IMR-90 (cell line): ENCODE results near the gene COL5A1. TPM values are rescaled to one million over a fixed set of nuclear protein-coding genes. Genes with fewer than 3 reads are reported as not detected.

ENCODE experiments used
- ATAC-seq: fragments of 200-7000 bp; cut with Tn5 transposase; 2 replicates; pipeline ENCODE4 v1.9.1; 2020; ENCODE audit warnings: low read depth, mild to moderate bottlenecking, moderate library complexity
- BruUV-seq: library from RNA; stranded (reverse); fragments of 400-500 nt; replicated peaks from 2 replicates; lab custom pipeline; 2021; lab: Mats Ljungman, UMichigan
- CTCF ChIA-PET: fragments of 300-600 bp; formaldehyde crosslinking; extraction: SDS; loops from one replicate; lab custom pipeline; 2021; ENCODE audit warnings: antibody characterized with exemption; lab: Yijun Ruan, JAX
- POLR2A ChIA-PET: fragments of 300-600 bp; sonication (Branson Sonifier 250); formaldehyde crosslinking; loops from one replicate; lab custom pipeline; 2022; ENCODE audit warnings: antibody characterized with exemption; ENCODE audit not compliant: unreplicated experiment; lab: Charles Lee
- DNase-seq: peaks from one replicate; pipeline ENCODE4 v3.0.0; 2013
- H2AFZ ChIP-seq: replicated peaks from 2 replicates; pipeline ENCODE3; 2013; ENCODE audit warnings: low read length, mild to moderate bottlenecking; ENCODE audit not compliant: poor library complexity
- H2AK5ac ChIP-seq: 2 replicates; pipeline ENCODE4 v1.6.1; 2013; ENCODE audit warnings: low read depth, low read length, inconsistent platforms
- H2AK9ac ChIP-seq: replicated peaks from 2 replicates; pipeline ENCODE3; 2013; ENCODE audit warnings: mild to moderate bottlenecking, low read depth, low read length, moderate library complexity; ENCODE audit not compliant: poor library complexity
- H2BK120ac ChIP-seq: 2 replicates; pipeline ENCODE4 v1.6.1; 2013; ENCODE audit warnings: low read depth, low read length, inconsistent platforms
- H2BK15ac ChIP-seq: 3 replicates; pipeline ENCODE4 v1.6.1; 2013; ENCODE audit warnings: low read depth, low read length, inconsistent platforms
- H2BK20ac ChIP-seq: 2 replicates; pipeline ENCODE4 v1.6.1; 2013; ENCODE audit warnings: low read depth, mild to moderate bottlenecking, inconsistent platforms, low read length, moderate library complexity
- H2BK5ac ChIP-seq: 2 replicates; pipeline ENCODE4 v1.6.1; 2013; ENCODE audit warnings: mild to moderate bottlenecking, low read depth, low read length, inconsistent platforms; ENCODE audit not compliant: poor library complexity, severe bottlenecking
- H3K14ac ChIP-seq: replicated peaks from 2 replicates; pipeline ENCODE4 v1.6.1; 2013; ENCODE audit warnings: low read depth, low read length, inconsistent platforms
- H3K18ac ChIP-seq: 2 replicates; pipeline ENCODE4 v1.6.1; 2013; ENCODE audit warnings: low read depth, low read length, control low read depth
- H3K23ac ChIP-seq: 2 replicates; pipeline ENCODE4 v1.6.1; 2013; ENCODE audit warnings: low read depth, low read length, inconsistent platforms
- H3K27ac ChIP-seq: 2 replicates; pipeline ENCODE4 v1.5.1; 2013; ENCODE audit warnings: mild to moderate bottlenecking, control low read depth, low read length; ENCODE audit not compliant: insufficient read depth
- H3K27me3 ChIP-seq: 2 replicates; pipeline ENCODE4 v1.6.1; 2013; ENCODE audit warnings: low read length; ENCODE audit not compliant: control insufficient read depth, insufficient read depth
- H3K36me3 ChIP-seq: 2 replicates; pipeline ENCODE4 v1.6.1; 2013; ENCODE audit warnings: low read length, mixed read lengths; ENCODE audit not compliant: control insufficient read depth, insufficient read depth
- H3K4ac ChIP-seq: 2 replicates; pipeline ENCODE4 v1.6.1; 2013; ENCODE audit warnings: low read depth, low read length, inconsistent platforms
- H3K4me1 ChIP-seq: 2 replicates; pipeline ENCODE4 v1.6.1; 2013; ENCODE audit warnings: low read length, mixed read lengths; ENCODE audit not compliant: control insufficient read depth, insufficient read depth
- H3K4me2 ChIP-seq: 2 replicates; pipeline ENCODE4 v1.6.1; 2013; ENCODE audit warnings: low read depth, mild to moderate bottlenecking, control low read depth, low read length, moderate library complexity
- H3K4me3 ChIP-seq: 2 replicates; pipeline ENCODE4 v1.5.1; 2013; ENCODE audit warnings: low read depth, mild to moderate bottlenecking, control low read depth, low read length, moderate library complexity; ENCODE audit not compliant: insufficient read depth
- H3K56ac ChIP-seq: 2 replicates; pipeline ENCODE4 v1.6.1; 2013; ENCODE audit warnings: low read length, inconsistent platforms; ENCODE audit not compliant: insufficient read depth; ENCODE audit errors: extremely low read depth
- H3K79me1 ChIP-seq, 2 experiments: 2 replicates each; pipeline ENCODE4 v1.6.1; 2013; ENCODE audit warnings: low read length in 2 of 2, inconsistent platforms in 1 of 2, low read depth in 1 of 2
- H3K9ac ChIP-seq: 2 replicates; pipeline ENCODE4 v1.6.1; 2013; ENCODE audit warnings: low read depth, low read length, control low read depth
- H3K9me1 ChIP-seq: 2 replicates; pipeline ENCODE4 v1.6.1; 2013; ENCODE audit warnings: low read length, inconsistent platforms; ENCODE audit not compliant: insufficient read depth
- H3K9me3 ChIP-seq: 2 replicates; pipeline ENCODE4 v1.6.1; 2013; ENCODE audit warnings: low read length; ENCODE audit not compliant: control insufficient read depth, insufficient read depth
- H4K20me1 ChIP-seq: 2 replicates; pipeline ENCODE4 v1.6.1; 2013; ENCODE audit warnings: low read length, inconsistent platforms; ENCODE audit not compliant: insufficient read depth
- H4K5ac ChIP-seq: 2 replicates; pipeline ENCODE4 v1.6.1; 2013; ENCODE audit warnings: mild to moderate bottlenecking, low read depth, low read length, control low read depth
- H4K8ac ChIP-seq, 2 experiments: 2 replicates each; pipeline ENCODE4 v1.6.1; 2013; ENCODE audit warnings: low read depth in 2 of 2, low read length in 2 of 2, control low read depth in 1 of 2, inconsistent platforms in 1 of 2
- H4K91ac ChIP-seq: 2 replicates; pipeline ENCODE4 v1.6.1; 2013; ENCODE audit warnings: low read depth, low read length, inconsistent platforms; ENCODE audit not compliant: insufficient read depth
- BHLHE40 ChIP-seq: fragments of 150-350 bp; IDR thresholded peaks from 2 replicates; pipeline ENCODE4 v1.6.1; 2016; ENCODE audit warnings: mild to moderate bottlenecking, low read depth, low read length
- CEBPB ChIP-seq: IDR thresholded peaks from 2 replicates; pipeline ENCODE4 v1.6.1; 2012; ENCODE audit warnings: low read depth, low read length, improper control_type of control experiment
- CTCF ChIP-seq: conservative IDR thresholded peaks from 2 replicates; pipeline ENCODE4 v1.5.1; 2012; ENCODE audit warnings: mild to moderate bottlenecking, low read depth, low read length, improper control_type of control experiment
- FOS ChIP-seq: fragments of 150-350 bp; IDR thresholded peaks from 2 replicates; pipeline ENCODE4 v1.6.1; 2016; ENCODE audit warnings: low read depth, low read length
- MAFK ChIP-seq: IDR thresholded peaks from 2 replicates; pipeline ENCODE4 v1.6.1; 2012; ENCODE audit warnings: low read depth, low read length, improper control_type of control experiment
- RAD21 ChIP-seq: IDR thresholded peaks from 2 replicates; pipeline ENCODE4 v1.6.1; 2012; ENCODE audit warnings: low read length, improper control_type of control experiment
- RCOR1 ChIP-seq: IDR thresholded peaks from 2 replicates; pipeline ENCODE4 v1.6.1; 2012; ENCODE audit warnings: mild to moderate bottlenecking, low read length, improper control_type of control experiment; ENCODE audit not compliant: insufficient replicate concordance
- RFX5 ChIP-seq: IDR thresholded peaks from 2 replicates; pipeline ENCODE4 v1.8.0; 2012; ENCODE audit warnings: low read depth, mild to moderate bottlenecking, low read length, moderate library complexity
- USF2 ChIP-seq: fragments of 150-350 bp; IDR thresholded peaks from 2 replicates; pipeline ENCODE4 v1.6.1; 2017; ENCODE audit warnings: mild to moderate bottlenecking, antibody characterized with exemption, low read length, low read depth
- WGBS, 2 experiments: methylation state at CpG; one replicate each; pipeline versions ENCODE4 v1.1.5 to v1.1.7; 2013; ENCODE audit warnings: missing lambda C conversion rate in 2 of 2; ENCODE audit not compliant: insufficient read length in 1 of 2; ENCODE audit errors: extremely low coverage in 2 of 2; 5-methylcytosine and 5-hydroxymethylcytosine counted together
- dilution Hi-C: fragments of 300-500 bp; cut with HindIII; formaldehyde crosslinking; loops from one replicate; pipeline ENCODE4 v1.14.3; 2018; ENCODE audit warnings: low sequenced_read_pairs; ENCODE audit not compliant: unreplicated experiment
- in situ Hi-C: fragments of 300-500 bp; cut with MboI; formaldehyde crosslinking; loops from 3 replicates; pipeline ENCODE4 v1.14.3; 2019; ENCODE audit warnings: low sequenced_read_pairs, inconsistent platforms, mixed read lengths
- intact Hi-C: fragments of 100-400 bp; cut with micrococcal nuclease; formaldehyde crosslinking; loops from 2 replicates; pipeline ENCODE4 v1.10.0; 2022
- polyA plus RNA-seq, 3 experiments: library from polyadenylated mRNA; depleted of rRNA; stranded (reverse); fragments of >200 nt; gene quantifications; 2 replicates each; pipeline ENCODE4 v1.2.3, GENCODE V29; 2012; ENCODE audit warnings: low replicate concordance in 1 of 3
- total RNA-seq: library from RNA; depleted of rRNA; stranded (reverse); fragments of >200 nt; gene quantifications from 2 replicates; pipeline ENCODE4 v1.2.3, GENCODE V29; 2012

COL5A1 gene
- total and polyA plus RNA-seq, 2 of the 4 experiments (the other 2 are of a cell fraction): 19.2 to 173 TPM

GRCh38 chr9:134664446-134664845, 22.8 kb downstream of the COL5A1 start:
- Histone ChIP-seq H3K27ac (no peak overlapping the region), H3K9ac (no peak overlapping the region), H3K14ac (no peak overlapping the region), H3K9me3 (no peaks in the 10 kb centered on the region), H3K23ac (no peak overlapping the region), H2BK5ac (no peak overlapping the region), H3K56ac (no peak overlapping the region), H4K20me1 (peaks cover 97% of the 10 kb centered on the region), H2AK9ac (no peak overlapping the region), H4K8ac (no peak overlapping the region), H2BK15ac (no peak overlapping the region), H3K36me3 (peaks cover 38% of the 10 kb centered on the region), H3K4me3 (no peak overlapping the region), H3K18ac (no peak overlapping the region), H4K91ac (no peak overlapping the region), H3K4me1 (peaks cover 47% of the 10 kb centered on the region), H2AFZ (no peak overlapping the region), H3K79me1 (peaks cover 63 to 92% of the 10 kb centered on the region in 2 experiments), H2BK20ac (no peak overlapping the region), H4K5ac (no peak overlapping the region), H3K4me2 (no peak overlapping the region), H3K4ac (no peak overlapping the region), H3K9me1 (peaks cover 68% of the 10 kb centered on the region), H2AK5ac (no peak overlapping the region), H2BK120ac (no peak overlapping the region), H3K27me3 (no peaks in the 10 kb centered on the region)
- ATAC-seq: no peak
- DNase-seq: no peak
- in situ Hi-C loops (loop anchor here (10.0 kb wide), 1 partner anchor 500 kb away; the partner anchor contains the start of gene RNU6ATAC), dilution Hi-C loops (no loop called here), intact Hi-C loops (loop anchor here (5.0 kb wide), 1 partner anchor 217 kb away; no protein-coding TSS in a partner anchor)
- no CpG with 5 or more reads among the region's 5 CpGs for WGBS, 2 experiments
- CTCF ChIA-PET: interaction anchor here (0.6 to 1.4 kb wide), 2 partner anchors 26 to 205 kb away, joined by 3 read pairs; no protein-coding TSS in a partner anchor
- no TSS peak for BruUV-seq
- TF ChIP-seq FOS (no peak), RCOR1 (no peak), MAFK (no peak), RAD21 (no peak), CEBPB (no peak), BHLHE40 (no peak), RFX5 (no peak), CTCF (no peak), USF2 (no peak)
- POLR2A ChIA-PET: no interaction called here
